ENCODE measurements around the gene MYRIP.
"Not testable (repeated sequence)": the region's sequence is repeated elsewhere in the genome, so short reads cannot be mapped to it uniquely, and the experiment has no call there.

Gene MYRIP

DNA sequence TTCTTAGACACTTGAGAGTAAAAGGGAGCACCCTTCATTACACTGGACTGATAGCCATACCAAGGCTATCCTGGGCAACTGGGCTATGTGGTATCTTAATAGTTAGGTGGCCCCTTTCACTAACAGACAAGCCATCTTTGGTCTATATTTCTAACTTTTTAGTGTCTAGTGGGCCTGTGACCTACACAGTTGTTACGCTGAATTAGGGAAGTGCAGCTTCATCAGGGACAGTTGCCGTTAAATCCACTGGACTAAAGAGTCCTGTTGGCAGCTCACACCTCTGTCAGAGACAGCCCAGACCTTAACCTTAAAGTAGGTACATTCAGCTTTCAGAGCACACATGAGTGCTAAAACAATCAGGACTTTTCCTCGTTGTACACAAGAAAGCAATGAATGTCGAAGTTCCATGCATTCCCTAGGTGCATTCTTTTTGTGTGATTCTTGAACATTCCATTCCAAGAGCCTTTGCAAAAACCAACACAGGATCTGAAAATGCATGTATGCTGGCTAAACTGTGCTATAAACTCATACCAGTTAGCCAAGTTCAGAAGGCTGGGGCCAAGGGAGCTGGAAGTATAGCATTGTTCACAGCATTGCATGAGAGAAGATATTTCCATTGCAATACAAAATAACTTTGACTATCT lies 269.9 kb downstream of the MYRIP start:
- no peak overlapping the region for H3K4me2 ChIP-seq (ENCODE audit: low read length)
- no peaks in the 10 kb centered on the region for H3K36me3 ChIP-seq (replicated peaks; ENCODE audit: low read depth, low read length)

DNA sequence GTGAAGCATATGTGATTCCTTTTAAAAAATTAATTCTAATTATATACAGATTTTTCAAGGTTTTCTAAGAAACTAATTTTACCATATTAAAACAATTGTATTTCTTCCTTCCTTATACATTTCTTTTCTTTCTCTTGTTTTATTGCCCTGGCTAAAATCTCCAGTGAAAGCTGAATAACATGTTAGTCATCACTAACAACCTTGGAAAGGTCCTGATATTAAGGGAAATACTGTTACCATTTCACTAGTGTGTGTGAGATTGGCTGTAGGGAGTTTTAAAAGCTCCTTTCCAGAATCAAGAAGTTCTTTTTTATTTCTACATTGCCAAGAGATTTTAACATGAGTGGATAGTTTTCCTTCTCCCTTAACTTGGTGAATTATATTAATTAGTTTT lies 270.4 kb downstream of the MYRIP start:
- no peak overlapping the region for H3K9ac ChIP-seq (ENCODE audit: low read length)
- no peaks in the 10 kb centered on the region for H3K79me2 ChIP-seq (ENCODE audit: low read length)
- no peak overlapping the region for H3K4me3 ChIP-seq (ENCODE audit: low read length)
- no peak overlapping the region for H3K27ac ChIP-seq (ENCODE audit: low read length)
- H3K27me3 ChIP-seq (ENCODE audit: low read depth, low read length): no peaks in the 10 kb centered on the region
- H2AFZ ChIP-seq (ENCODE audit: low read depth, low read length): no peak overlapping the region
- no peaks in the 10 kb centered on the region for H4K20me1 ChIP-seq (ENCODE audit: insufficient read depth, low read length)
- H3K4me1 ChIP-seq (ENCODE audit: low read length): no peaks in the 10 kb centered on the region
- H3K4me2 ChIP-seq (ENCODE audit: low read length): no peak overlapping the region
- H3K36me3 ChIP-seq (replicated peaks; ENCODE audit: low read depth, low read length): no peaks in the 10 kb centered on the region
- TF ChIP-seq CTCF (IDR thresholded peaks at IDR 0.05; ENCODE audit: low read depth, low read length) (no peak), EZH2phosphoT487 (IDR thresholded peaks at IDR 0.05; ENCODE audit: low read depth) (no peak)
- no peaks in the 10 kb centered on the region for H3K9me3 ChIP-seq (ENCODE audit: insufficient read depth, low read length)

More for the DNA sequence above, 269.9 kb downstream of the MYRIP start:
- TF ChIP-seq CTCF (IDR thresholded peaks at IDR 0.05; ENCODE audit: low read depth, low read length) (no peak), EZH2phosphoT487 (IDR thresholded peaks at IDR 0.05; ENCODE audit: low read depth) (no peak)
- no peak overlapping the region for H3K4me3 ChIP-seq (ENCODE audit: low read length)
- no peaks in the 10 kb centered on the region for H3K4me1 ChIP-seq (ENCODE audit: low read length)
- H2AFZ ChIP-seq (ENCODE audit: low read depth, low read length): no peak overlapping the region
- no peak overlapping the region for H3K27ac ChIP-seq (ENCODE audit: low read length)
- no peaks in the 10 kb centered on the region for H4K20me1 ChIP-seq (ENCODE audit: insufficient read depth, low read length)
- H3K9ac ChIP-seq (ENCODE audit: low read length): no peak overlapping the region
- H3K79me2 ChIP-seq (ENCODE audit: low read length): no peaks in the 10 kb centered on the region
- no peaks in the 10 kb centered on the region for H3K27me3 ChIP-seq (ENCODE audit: low read depth, low read length)
- no peaks in the 10 kb centered on the region for H3K9me3 ChIP-seq (ENCODE audit: insufficient read depth, low read length)

DNA sequence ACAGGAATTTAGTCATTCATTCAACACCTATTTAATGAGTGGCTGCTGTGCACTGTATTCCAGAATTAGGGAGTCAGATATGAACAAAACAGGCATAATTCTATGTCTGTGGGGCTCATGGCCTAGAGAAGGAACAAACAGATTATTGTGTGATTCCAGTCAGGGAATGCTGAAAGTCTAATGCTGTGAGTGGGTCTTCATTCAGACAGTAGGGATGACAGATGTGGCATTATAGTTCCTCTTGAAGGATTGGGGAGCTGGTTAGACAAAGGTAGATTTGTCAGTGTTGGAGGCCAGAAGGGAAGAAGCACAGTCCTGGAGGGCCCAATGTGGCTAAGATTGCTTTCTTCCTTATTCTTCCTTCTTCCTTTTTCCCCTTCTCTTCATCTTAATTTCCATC lies 273.7 kb downstream of the MYRIP start:
- no peak overlapping the region for H2AFZ ChIP-seq (ENCODE audit: low read depth, low read length)
- TF ChIP-seq CTCF (IDR thresholded peaks at IDR 0.05; ENCODE audit: low read depth, low read length) (no peak), EZH2phosphoT487 (IDR thresholded peaks at IDR 0.05; ENCODE audit: low read depth) (no peak)
- H3K4me2 ChIP-seq (ENCODE audit: low read length): no peak overlapping the region

GRCh38 chr3:40084424-40084823 lies 275.0 kb downstream of the MYRIP start:
- not testable (repeated sequence) for H3K79me2 ChIP-seq (ENCODE audit: low read length); H3K27me3 ChIP-seq (ENCODE audit: low read depth, low read length); H3K27ac ChIP-seq (ENCODE audit: low read length); H3K9me3 ChIP-seq (ENCODE audit: insufficient read depth, low read length); H3K4me1 ChIP-seq (ENCODE audit: low read length); H3K4me2 ChIP-seq (ENCODE audit: low read length); H3K4me3 ChIP-seq (ENCODE audit: low read length); H4K20me1 ChIP-seq (ENCODE audit: insufficient read depth, low read length); H3K36me3 ChIP-seq (replicated peaks; ENCODE audit: low read depth, low read length); H3K9ac ChIP-seq (ENCODE audit: low read length); H2AFZ ChIP-seq (ENCODE audit: low read depth, low read length)

More for the DNA sequence above, 273.7 kb downstream of the MYRIP start:
- Histone ChIP-seq H3K4me3 (ENCODE audit: low read length) (no peak overlapping the region), H3K9ac (ENCODE audit: low read length) (no peak overlapping the region), H3K9me3 (ENCODE audit: insufficient read depth, low read length) (no peaks in the 10 kb centered on the region), H3K79me2 (ENCODE audit: low read length) (no peaks in the 10 kb centered on the region), H3K27ac (ENCODE audit: low read length) (no peak overlapping the region), H3K36me3 (replicated peaks; ENCODE audit: low read depth, low read length) (no peaks in the 10 kb centered on the region), H3K4me1 (ENCODE audit: low read length) (no peaks in the 10 kb centered on the region), H4K20me1 (ENCODE audit: insufficient read depth, low read length) (no peaks in the 10 kb centered on the region), H3K27me3 (ENCODE audit: low read depth, low read length) (no peaks in the 10 kb centered on the region)

Data from OCI-LY3 (cell line).